ENCODE data around the gene LAMA2.

LAMA2 gene

GRCh38 chr6:129493354-129493902, 610.5 kb downstream of the LAMA2 start:
- no peak for DNase-seq (ENCODE audit: low read depth in 2 of 2)

GRCh38 chr6:129494099-129494498, 611.2 kb downstream of the LAMA2 start:
- no peak for DNase-seq (ENCODE audit: low read depth in 2 of 2)

GRCh38 chr6:129494586-129494985, 611.6 kb downstream of the LAMA2 start:
- no peak for DNase-seq (ENCODE audit: low read depth in 2 of 2)

GRCh38 chr6:129495652-129496051, 612.7 kb downstream of the LAMA2 start:
- no peak for DNase-seq (ENCODE audit: low read depth in 2 of 2)

- DNase-seq (ENCODE audit: low read depth in 2 of 2) = no peak
Measured at GRCh38 chr6:129497481-129498441, 614.8 kb downstream of the LAMA2 start.

- no peak for DNase-seq (ENCODE audit: low read depth in 2 of 2)
Measured at GRCh38 chr6:129498541-129498940, 615.6 kb downstream of the LAMA2 start.

- no peak for DNase-seq (ENCODE audit: low read depth in 2 of 2)
Measured at GRCh38 chr6:129498950-129499842, 616.3 kb downstream of the LAMA2 start.

GRCh38 chr6:129499843-129500219, 616.9 kb downstream of the LAMA2 start:
- DNase-seq (ENCODE audit: low read depth in 2 of 2) = no peak

GRCh38 chr6:129500958-129501739, 618.2 kb downstream of the LAMA2 start:
- DNase-seq (ENCODE audit: low read depth in 2 of 2) = peak in 1 of 2 experiments; percentile 30

- DNase-seq (ENCODE audit: low read depth in 2 of 2) = no peak
Measured at GRCh38 chr6:129501740-129502660, 619.1 kb downstream of the LAMA2 start.

- no peak for DNase-seq (ENCODE audit: low read depth in 2 of 2)
Measured at GRCh38 chr6:129504456-129504855, 621.5 kb downstream of the LAMA2 start.

GRCh38 chr6:129507059-129507807, 624.3 kb downstream of the LAMA2 start:
- DNase-seq (ENCODE audit: low read depth in 2 of 2) = no peak

- DNase-seq (ENCODE audit: low read depth in 2 of 2) = no peak
Measured at GRCh38 chr6:129507846-129508245, 624.9 kb downstream of the LAMA2 start.

GRCh38 chr6:129508477-129509145, 625.7 kb downstream of the LAMA2 start:
- DNase-seq (ENCODE audit: low read depth in 2 of 2) = no peak

- DNase-seq (ENCODE audit: low read depth in 2 of 2) = no peak
Measured at GRCh38 chr6:129510950-129511349, 628.0 kb downstream of the LAMA2 start.

- DNase-seq (ENCODE audit: low read depth in 2 of 2) = no peak
Measured at GRCh38 chr6:129513471-129513870, 630.5 kb downstream of the LAMA2 start.

GRCh38 chr6:129515004-129515403, 632.1 kb downstream of the LAMA2 start:
- no peak for DNase-seq (ENCODE audit: low read depth in 2 of 2)

- no peak for DNase-seq (ENCODE audit: low read depth in 2 of 2)
Measured at GRCh38 chr6:129516005-129516404, 633.1 kb downstream of the LAMA2 start.

- no peak for DNase-seq (ENCODE audit: low read depth in 2 of 2)
Measured at GRCh38 chr6:129516787-129517186, 633.8 kb downstream of the LAMA2 start.

All from stimulated activated CD4-positive, alpha-beta T cell treated with anti-CD3 and anti-CD28 coated beads, Interleukin-12 subunit alpha, Interleukin-12 subunit beta, amount 100 ng/mL, for 24 hours (primary cell).